Measurements from ENCODE around the gene CFAP47. TPM values are rescaled to one million over a fixed set of nuclear protein-coding genes. Genes with fewer than 3 reads are reported as not detected.

The CFAP47 gene
- total and polyA plus RNA-seq, 2 donors = 0.01 to 0.37 TPM

- WGBS = 51% methylated on average over 3 of the region's 3 CpGs
- H3K36me3 ChIP-seq (ENCODE audit: insufficient read depth) = no peaks in the 10 kb centered on the region
- no peak overlapping the region for H3K4me3 ChIP-seq (ENCODE audit: low read depth, low read length)
- H3K27ac ChIP-seq (ENCODE audit: low read depth) = no peak overlapping the region
- DNase-seq (ENCODE audit: extremely low spot score) = no peak
- H3K4me1 ChIP-seq (ENCODE audit: insufficient read depth) = no peaks in the 10 kb centered on the region
Measured at GRCh38 chrX:36336751-36337150, 417.2 kb downstream of the CFAP47 start.

- H3K36me3 ChIP-seq (ENCODE audit: insufficient read depth) = no peaks in the 10 kb centered on the region
- no peaks in the 10 kb centered on the region for H3K4me1 ChIP-seq (ENCODE audit: insufficient read depth)
- no peak overlapping the region for H3K27ac ChIP-seq (ENCODE audit: low read depth)
- WGBS = 47% methylated on average over 1 of the region's 1 CpG
- no peak overlapping the region for H3K4me3 ChIP-seq (ENCODE audit: low read depth, low read length)
- DNase-seq (ENCODE audit: extremely low spot score) = no peak
Measured at GRCh38 chrX:36344301-36344700, 424.8 kb downstream of the CFAP47 start.

DNA sequence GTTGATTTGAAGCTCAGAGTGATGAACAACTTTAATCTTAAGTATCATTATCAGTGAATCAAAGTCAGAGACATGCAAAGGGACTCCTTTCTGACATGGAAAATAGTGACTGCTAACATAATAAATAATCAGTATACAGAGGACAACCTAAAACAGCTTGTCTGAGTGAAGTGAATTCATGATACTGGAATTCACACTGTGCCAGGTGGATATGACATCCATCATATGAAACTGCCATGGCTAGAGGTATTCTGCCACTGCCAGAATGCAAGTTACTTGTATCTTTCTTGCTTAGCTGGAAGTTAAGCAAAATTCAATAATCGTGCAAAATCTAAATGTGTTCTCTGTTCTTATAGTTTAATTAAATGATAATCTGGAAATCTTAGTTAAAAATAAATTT is 429.0 kb downstream of the CFAP47 start:
- Histone ChIP-seq H3K4me3 (ENCODE audit: low read depth, low read length) (no peak overlapping the region), H3K4me1 (ENCODE audit: insufficient read depth) (no peaks in the 10 kb centered on the region), H3K36me3 (ENCODE audit: insufficient read depth) (no peaks in the 10 kb centered on the region), H3K27ac (ENCODE audit: low read depth) (no peak overlapping the region)
- 94% methylated on average over 1 of the region's 1 CpG for WGBS
- DNase-seq (ENCODE audit: extremely low spot score) = no peak

GRCh38 chrX:36357855-36358254 is 438.3 kb downstream of the CFAP47 start:
- Histone ChIP-seq H3K4me3 (ENCODE audit: low read depth, low read length) (no peak overlapping the region), H3K4me1 (ENCODE audit: insufficient read depth) (no peaks in the 10 kb centered on the region), H3K27ac (ENCODE audit: low read depth) (no peak overlapping the region), H3K36me3 (ENCODE audit: insufficient read depth) (no peaks in the 10 kb centered on the region)
- no peak for DNase-seq (ENCODE audit: extremely low spot score)
- WGBS = 11% methylated on average over 1 of the region's 1 CpG

- WGBS = 63% methylated on average over 1 of the region's 1 CpG
- H3K4me1 ChIP-seq (ENCODE audit: insufficient read depth) = no peaks in the 10 kb centered on the region
- DNase-seq (ENCODE audit: extremely low spot score) = no peak
- H3K27ac ChIP-seq (ENCODE audit: low read depth) = no peak overlapping the region
- H3K36me3 ChIP-seq (ENCODE audit: insufficient read depth) = no peaks in the 10 kb centered on the region
- no peak overlapping the region for H3K4me3 ChIP-seq (ENCODE audit: low read depth, low read length)
Measured at GRCh38 chrX:36364262-36364661, 444.7 kb downstream of the CFAP47 start.

GRCh38 chrX:36383495-36383894 is 464.0 kb downstream of the CFAP47 start:
- WGBS = 85% methylated on average over 4 of the region's 4 CpGs
- DNase-seq (ENCODE audit: extremely low spot score) = no peak
- no peak overlapping the region for H3K27ac ChIP-seq (ENCODE audit: low read depth)
- H3K4me1 ChIP-seq (ENCODE audit: insufficient read depth) = no peaks in the 10 kb centered on the region
- no peak overlapping the region for H3K4me3 ChIP-seq (ENCODE audit: low read depth, low read length)
- H3K36me3 ChIP-seq (ENCODE audit: insufficient read depth) = no peaks in the 10 kb centered on the region

- 81% methylated on average over 4 of the region's 4 CpGs for WGBS
- no peak for DNase-seq (ENCODE audit: extremely low spot score)
Measured at GRCh38 chrX:36388901-36389300, 469.4 kb downstream of the CFAP47 start.

DNA sequence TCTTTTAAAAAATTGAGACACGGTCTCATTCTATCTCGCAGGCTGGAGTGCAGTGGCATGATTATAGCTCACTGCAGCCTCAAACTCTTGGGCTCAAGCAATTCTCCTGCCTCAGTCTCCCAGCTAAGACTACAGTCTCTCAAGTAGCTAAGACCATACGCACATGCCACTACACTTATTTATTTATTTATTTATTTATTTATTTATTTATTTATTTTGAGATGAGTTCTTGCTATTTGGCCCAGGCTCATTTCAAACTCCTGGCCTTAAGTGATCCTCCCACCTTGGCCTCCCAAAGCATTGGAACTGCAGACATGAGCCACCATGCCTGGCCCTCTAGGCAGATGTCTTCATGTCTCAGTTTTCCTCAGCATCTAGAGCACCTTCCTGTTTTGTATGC is 482.2 kb downstream of the CFAP47 start:
- no peak overlapping the region for H3K4me3 ChIP-seq (ENCODE audit: low read depth, low read length)
- H3K4me1 ChIP-seq (ENCODE audit: insufficient read depth) = no peaks in the 10 kb centered on the region
- no peaks in the 10 kb centered on the region for H3K36me3 ChIP-seq (ENCODE audit: insufficient read depth)
- DNase-seq (ENCODE audit: extremely low spot score) = no peak
- no peak overlapping the region for H3K27ac ChIP-seq (ENCODE audit: low read depth)
- 91% methylated on average over 3 of the region's 3 CpGs for WGBS

More at GRCh38 chrX:36388901-36389300, 469.4 kb downstream of the CFAP47 start:
- Histone ChIP-seq H3K27ac (ENCODE audit: low read depth) (no peak overlapping the region), H3K4me1 (ENCODE audit: insufficient read depth) (no peaks in the 10 kb centered on the region), H3K36me3 (ENCODE audit: insufficient read depth) (no peaks in the 10 kb centered on the region), H3K4me3 (ENCODE audit: low read depth, low read length) (no peak overlapping the region)

DNA sequence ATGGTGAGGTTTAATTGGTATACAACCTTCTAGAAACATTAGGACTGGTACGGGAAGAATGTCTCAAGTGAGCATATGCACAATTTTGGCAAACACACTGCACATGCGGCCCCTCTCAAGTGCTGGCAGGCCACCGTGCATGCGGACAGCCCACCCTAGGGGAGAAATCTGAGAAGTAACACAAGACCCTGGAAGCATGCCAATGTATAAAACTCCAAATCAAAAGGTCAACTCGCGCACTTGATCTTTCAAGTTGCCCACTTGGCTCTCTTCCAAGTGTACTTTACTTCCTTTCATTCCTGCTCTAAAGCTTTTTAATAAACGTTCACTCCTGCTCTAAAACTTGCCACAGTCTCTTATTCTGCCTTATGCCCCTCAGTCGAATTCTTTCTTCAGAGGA is 488.3 kb downstream of the CFAP47 start:
- Histone ChIP-seq H3K36me3 (ENCODE audit: insufficient read depth) (no peaks in the 10 kb centered on the region), H3K4me1 (ENCODE audit: insufficient read depth) (no peaks in the 10 kb centered on the region), H3K27ac (ENCODE audit: low read depth) (no peak overlapping the region), H3K4me3 (ENCODE audit: low read depth, low read length) (no peak overlapping the region)
- no peak for DNase-seq (ENCODE audit: extremely low spot score)
- WGBS = 47% methylated on average over 8 of the region's 8 CpGs

DNA sequence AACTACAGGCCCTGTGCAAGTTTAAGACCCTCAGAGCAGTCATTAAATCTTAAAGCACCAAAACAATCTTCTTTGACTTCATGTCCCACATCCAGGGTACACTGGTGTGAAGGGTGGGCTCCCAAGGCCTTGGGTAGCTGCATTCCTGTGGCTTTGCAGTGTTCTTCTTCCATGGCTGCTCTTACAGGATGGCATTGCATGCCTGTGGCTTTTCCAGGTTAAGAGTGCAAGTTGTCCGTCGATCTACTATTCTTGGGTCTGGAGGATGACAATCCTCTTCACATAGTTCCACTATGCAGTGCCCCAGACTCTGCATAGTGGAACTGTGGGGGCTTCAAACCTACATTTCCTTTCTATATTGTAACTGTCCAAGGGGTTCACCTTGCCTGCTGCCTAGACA is 494.5 kb downstream of the CFAP47 start:
- 96% methylated on average over 2 of the region's 2 CpGs for WGBS

GRCh38 chrX:36422368-36422767 is 502.8 kb downstream of the CFAP47 start:
- WGBS = 100% methylated on average over 1 of the region's 1 CpG
- H3K4me1 ChIP-seq (ENCODE audit: insufficient read depth) = no peaks in the 10 kb centered on the region

More for the DNA sequence above, 494.5 kb downstream of the CFAP47 start:
- H3K4me1 ChIP-seq (ENCODE audit: insufficient read depth) = no peaks in the 10 kb centered on the region
- no peak overlapping the region for H3K27ac ChIP-seq (ENCODE audit: low read depth)
- no peaks in the 10 kb centered on the region for H3K36me3 ChIP-seq (ENCODE audit: insufficient read depth)
- no peak for DNase-seq (ENCODE audit: extremely low spot score)
- no peak overlapping the region for H3K4me3 ChIP-seq (ENCODE audit: low read depth, low read length)

GRCh38 chrX:36431819-36432218 is 512.3 kb downstream of the CFAP47 start:
- no peak for DNase-seq (ENCODE audit: extremely low spot score)
- no peak overlapping the region for H3K4me3 ChIP-seq (ENCODE audit: low read depth, low read length)
- 48% methylated on average over 3 of the region's 3 CpGs for WGBS
- no peaks in the 10 kb centered on the region for H3K4me1 ChIP-seq (ENCODE audit: insufficient read depth)
- no peak overlapping the region for H3K27ac ChIP-seq (ENCODE audit: low read depth)
- no peaks in the 10 kb centered on the region for H3K36me3 ChIP-seq (ENCODE audit: insufficient read depth)

More at GRCh38 chrX:36422368-36422767, 502.8 kb downstream of the CFAP47 start:
- Histone ChIP-seq H3K36me3 (ENCODE audit: insufficient read depth) (no peaks in the 10 kb centered on the region), H3K4me3 (ENCODE audit: low read depth, low read length) (no peak overlapping the region), H3K27ac (ENCODE audit: low read depth) (no peak overlapping the region)
- no peak for DNase-seq (ENCODE audit: extremely low spot score)

DNA sequence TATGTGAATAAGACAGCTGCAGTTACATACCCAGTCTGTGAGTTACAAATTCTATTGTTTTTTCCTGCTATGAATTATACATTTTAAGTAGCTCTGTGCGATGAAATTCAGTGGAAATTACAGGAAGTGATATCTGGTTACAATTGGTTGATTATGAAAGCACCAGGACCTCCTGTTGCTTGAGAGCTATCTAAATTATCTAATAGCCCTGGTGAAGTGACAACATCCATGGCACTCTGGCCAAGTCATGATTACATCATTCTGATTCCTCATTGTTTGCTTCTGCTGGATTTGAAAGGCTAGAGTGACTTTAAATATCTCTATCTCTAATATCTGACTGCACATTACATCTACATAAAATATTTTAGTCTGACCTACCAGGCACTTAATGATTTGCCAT is 515.0 kb downstream of the CFAP47 start:
- no peaks in the 10 kb centered on the region for H3K36me3 ChIP-seq (ENCODE audit: insufficient read depth)
- WGBS = 89% methylated on average over 1 of the region's 1 CpG
- DNase-seq (ENCODE audit: extremely low spot score) = no peak
- H3K4me1 ChIP-seq (ENCODE audit: insufficient read depth) = no peaks in the 10 kb centered on the region
- H3K27ac ChIP-seq (ENCODE audit: low read depth) = no peak overlapping the region
- H3K4me3 ChIP-seq (ENCODE audit: low read depth, low read length) = no peak overlapping the region

All from urinary bladder (tissue), 4 donors.